Activated CD4-positive, alpha-beta T cell treated with anti-CD3 and anti-CD28 coated beads for 36 hours (primary cell): Measurements from ENCODE around the gene SPIB. TPM values are rescaled to one million over a fixed set of nuclear protein-coding genes. Genes with fewer than 3 reads are reported as not detected.

Experiments
- ATAC-seq: fragments of 200-7000 bp; cut with Tn5 transposase; one replicate; pipeline ENCODE4 v1.10.0; 2021; ENCODE audit warnings: mild to moderate bottlenecking, moderate library complexity
- CTCF ChIA-PET: fragments of 350-600 bp; sonication (Branson Sonifier 250); formaldehyde crosslinking; loops from one replicate; lab custom pipeline; 2021; ENCODE audit warnings: antibody characterized with exemption; lab: Charles Lee
- POLR2A ChIA-PET: fragments of 350-600 bp; sonication (Branson Sonifier 250); formaldehyde crosslinking; loops from one replicate; lab custom pipeline; 2021; ENCODE audit warnings: antibody characterized with exemption, inconsistent platforms; lab: Charles Lee
- DNase-seq: peaks from one replicate; pipeline ENCODE4 v3.0.0-alpha.2; 2020
- H3K27ac Mint-ChIP-seq: one replicate; pipeline ENCODE4 v1.8.0; 2021; ENCODE audit warnings: mixed read lengths
- H3K27me3 Mint-ChIP-seq: one replicate; pipeline ENCODE4 v1.8.0; 2021; ENCODE audit warnings: mixed read lengths
- H3K36me3 Mint-ChIP-seq: one replicate; pipeline ENCODE4 v1.8.0; 2021; ENCODE audit warnings: low read depth, mixed read lengths
- H3K4me1 Mint-ChIP-seq: one replicate; pipeline ENCODE4 v1.8.0; 2021; ENCODE audit warnings: mixed read lengths
- H3K4me3 Mint-ChIP-seq: one replicate; pipeline ENCODE4 v1.8.0; 2021; ENCODE audit warnings: mild to moderate bottlenecking, moderate library complexity, mixed read lengths
- H3K9me3 Mint-ChIP-seq: one replicate; pipeline ENCODE4 v1.8.0; 2021; ENCODE audit warnings: low read depth, mixed read lengths
- intact Hi-C, 2 experiments: fragments of 100-400 bp; cut with DNase I in 1 of 2; cut with micrococcal nuclease in 1 of 2; formaldehyde crosslinking; loops; one replicate each; pipeline versions ENCODE4 v1.14.2 to v1.15.1; 2022 to 2024; cut with DNase I, micrococcal nuclease
- total RNA-seq, 2 experiments: library from RNA; stranded (reverse); gene quantifications; one replicate each; pipeline ENCODE4 v1.2.3, GENCODE V29; 2021

SPIB gene
- total RNA-seq, 2 experiments from 2014 or later = 0.33 to 0.50 TPM

DNA sequence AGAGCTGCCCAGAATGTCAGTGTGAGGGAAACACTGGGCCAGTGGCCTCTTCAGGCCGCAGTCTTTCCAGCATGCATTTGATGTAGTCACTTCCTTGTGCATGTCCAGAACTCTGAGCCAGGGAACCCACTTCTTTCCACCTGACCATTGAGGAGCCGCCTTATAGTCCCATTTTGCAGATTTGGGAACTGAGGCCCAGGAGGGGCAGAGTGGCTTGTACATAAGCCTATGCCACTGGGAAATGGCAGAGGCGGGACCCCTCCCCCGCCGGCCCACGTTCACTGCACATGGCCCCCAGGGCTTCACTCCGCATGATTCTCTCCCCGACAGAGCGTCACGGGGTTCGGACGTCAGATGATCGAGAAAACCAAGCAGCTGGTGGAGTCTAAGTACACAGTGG, 5.6 kb upstream of the SPIB start:
- H3K4me3 Mint-ChIP-seq = no peak overlapping the region
- CTCF ChIA-PET = no interaction called here
- no peak for ATAC-seq
- H3K9me3 Mint-ChIP-seq = no peaks in the 10 kb centered on the region
- no peaks in the 10 kb centered on the region for H3K27me3 Mint-ChIP-seq
- POLR2A ChIA-PET = no interaction called here
- DNase-seq = no peak
- peaks cover 40% of the 10 kb centered on the region for H3K36me3 Mint-ChIP-seq
- H3K27ac Mint-ChIP-seq = no peak overlapping the region
- intact Hi-C loops = no loop called here
- H3K4me1 Mint-ChIP-seq = no peaks in the 10 kb centered on the region

GRCh38 chr19:50413531-50413930, 5.2 kb upstream of the SPIB start:
- no peaks in the 10 kb centered on the region for H3K27me3 Mint-ChIP-seq
- H3K36me3 Mint-ChIP-seq = peaks cover 43% of the 10 kb centered on the region
- intact Hi-C loops = no loop called here
- ATAC-seq (no peak), DNase-seq (no peak)
- H3K4me3 Mint-ChIP-seq = no peak overlapping the region
- ChIA-PET CTCF (interaction anchor here (0.6 kb wide), 2 partner anchors 40 to 51 kb away, joined by 3 to 4 read pairs; no protein-coding TSS in a partner anchor), POLR2A (interaction anchor here (0.6 kb wide), 1 partner anchor 75 kb away, joined by 3 read pairs; no protein-coding TSS in a partner anchor)
- H3K27ac Mint-ChIP-seq = no peak overlapping the region
- no peaks in the 10 kb centered on the region for H3K9me3 Mint-ChIP-seq
- H3K4me1 Mint-ChIP-seq = no peaks in the 10 kb centered on the region

DNA sequence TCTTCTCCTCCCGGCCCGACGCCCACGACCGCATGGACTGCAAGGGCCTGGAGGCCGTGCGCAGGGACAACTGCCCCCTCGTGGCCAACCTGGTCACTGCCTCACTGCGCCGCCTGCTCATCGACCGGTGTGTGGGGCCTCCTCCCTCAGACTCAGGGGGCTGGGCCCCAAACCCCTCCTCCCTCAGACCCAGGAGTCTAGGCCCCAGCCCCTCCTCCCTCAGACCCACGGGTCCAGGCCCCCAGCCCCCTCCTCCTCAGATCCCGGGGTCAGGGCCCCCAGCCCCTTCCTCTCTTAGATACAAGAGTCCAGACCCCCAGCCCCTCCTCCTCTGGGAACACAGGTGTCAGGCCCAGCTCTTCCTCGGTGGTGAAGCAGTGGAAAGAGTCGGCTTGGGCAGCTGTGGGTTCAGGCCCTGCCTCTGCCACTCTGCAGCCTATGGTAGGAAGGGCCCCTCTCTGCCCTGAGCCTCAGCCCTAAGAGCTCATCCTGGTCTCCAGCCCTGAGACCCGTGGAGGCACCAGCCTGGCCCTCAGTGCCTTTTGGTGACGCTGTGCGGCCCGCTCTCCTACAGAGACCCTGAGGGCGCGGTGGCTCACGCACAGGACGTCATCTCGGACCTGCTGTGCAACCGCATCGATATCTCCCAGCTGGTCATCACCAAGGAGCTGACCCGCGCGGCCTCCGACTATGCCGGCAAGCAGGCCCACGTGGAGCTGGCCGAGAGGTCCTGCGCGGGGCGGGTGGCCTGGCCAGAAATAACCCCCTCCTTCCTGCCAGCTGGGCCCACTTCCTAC, 3.7 kb upstream of the SPIB start:
- ChIA-PET POLR2A (no interaction called here), CTCF (interaction anchor here (0.6 to 1.3 kb wide), 6 partner anchors 12 to 131 kb away, joined by 3 to 11 read pairs (median 4); partner anchors contain the start of gene POLD1)
- Mint-ChIP-seq H3K27me3 (peaks cover 8% of the 10 kb centered on the region), H3K27ac (no peak overlapping the region), H3K9me3 (no peaks in the 10 kb centered on the region), H3K36me3 (peaks cover 38% of the 10 kb centered on the region), H3K4me3 (no peak overlapping the region), H3K4me1 (peaks cover 9% of the 10 kb centered on the region)
- ATAC-seq = peak; percentile 83
- peak; percentile 87 for DNase-seq
- intact Hi-C loops = loop anchor here (1.0 to 2.0 kb wide), 3 partner anchors 46 to 58 kb away; no protein-coding TSS in a partner anchor

DNA sequence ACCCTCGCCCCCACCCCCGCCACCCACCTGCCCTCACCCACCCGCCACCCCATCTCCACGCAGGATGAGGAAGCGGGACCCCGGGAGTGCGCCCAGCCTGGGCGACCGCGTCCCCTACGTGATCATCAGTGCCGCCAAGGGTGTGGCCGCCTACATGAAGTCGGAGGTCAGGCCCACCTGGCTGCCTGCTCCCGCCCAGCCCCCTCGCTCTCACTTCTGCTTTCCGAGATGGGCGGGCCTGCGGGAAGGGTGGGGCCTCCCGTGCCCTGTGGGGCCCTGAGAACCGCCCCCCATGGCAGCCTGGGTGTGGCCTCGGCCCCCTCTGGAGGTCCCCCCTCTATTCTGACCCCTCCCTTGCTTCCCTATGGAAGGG, 3.1 kb upstream of the SPIB start:
- POLR2A ChIA-PET = no interaction called here
- H3K27me3 Mint-ChIP-seq = peaks cover 13% of the 10 kb centered on the region
- intact Hi-C loops = loop anchor here in 1 of 2 experiments (2.0 kb wide), 1 partner anchor 47 kb away; no protein-coding TSS in a partner anchor
- H3K4me1 Mint-ChIP-seq = peaks cover 12% of the 10 kb centered on the region
- CTCF ChIA-PET = interaction anchor here (0.6 to 1.3 kb wide), 5 partner anchors 30 to 130 kb away, joined by 3 to 11 read pairs (median 4); partner anchors contain the start of gene POLD1
- no peaks in the 10 kb centered on the region for H3K9me3 Mint-ChIP-seq
- DNase-seq = no peak
- ATAC-seq = no peak
- no peak overlapping the region for H3K4me3 Mint-ChIP-seq
- H3K36me3 Mint-ChIP-seq = peaks cover 32% of the 10 kb centered on the region
- H3K27ac Mint-ChIP-seq = no peak overlapping the region

DNA sequence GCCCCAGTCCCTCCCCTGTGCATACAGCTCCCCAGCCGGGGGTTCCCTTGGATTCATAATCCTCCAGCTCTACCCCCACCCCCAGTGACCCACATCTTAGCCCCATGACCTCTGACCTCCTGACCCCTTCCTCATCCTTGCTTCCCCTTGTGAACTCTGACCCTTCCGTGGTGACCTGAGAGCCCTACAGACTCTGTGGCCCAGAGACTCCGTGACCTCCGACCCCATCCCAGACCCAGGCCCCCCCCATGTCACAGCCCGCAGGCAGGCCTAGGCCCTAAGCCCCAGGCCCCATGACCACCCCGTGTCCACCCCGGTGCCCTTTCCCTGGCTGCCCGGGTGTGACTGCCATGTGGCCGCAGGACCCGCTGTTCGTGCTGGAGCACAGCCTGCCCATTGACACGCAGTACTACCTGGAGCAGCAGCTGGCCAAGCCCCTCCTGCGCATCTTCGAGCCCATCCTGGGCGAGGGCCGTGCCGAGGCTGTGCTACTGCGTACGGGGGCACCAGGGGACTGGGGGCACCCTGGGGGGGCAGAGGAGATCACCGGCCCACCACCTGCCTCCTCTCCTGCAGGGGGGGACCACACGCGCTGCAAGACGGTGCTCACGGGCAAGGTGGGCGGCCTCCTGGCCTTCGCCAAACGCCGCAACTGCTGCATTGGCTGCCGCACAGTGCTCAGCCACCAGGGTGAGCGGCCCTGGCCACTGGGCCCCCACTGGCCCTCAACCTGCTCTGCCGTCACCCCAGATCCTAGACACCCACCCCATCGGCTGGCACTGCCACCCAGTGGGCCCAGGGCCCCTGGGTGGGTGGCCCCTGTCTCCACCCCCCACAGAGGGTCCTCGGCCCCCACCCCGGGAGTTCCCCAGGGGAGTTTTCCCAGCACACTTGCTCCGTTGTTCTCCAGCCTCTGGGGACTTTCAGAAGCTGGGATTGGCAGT, 2.4 kb upstream of the SPIB start:
- ChIA-PET POLR2A (no interaction called here), CTCF (interaction anchor here (0.9 kb wide), 1 partner anchor 29 kb away, joined by 3 read pairs; no protein-coding TSS in a partner anchor)
- intact Hi-C loops = no loop called here
- H3K27ac Mint-ChIP-seq = no peak overlapping the region
- H3K4me1 Mint-ChIP-seq = peaks cover 12% of the 10 kb centered on the region
- no peak for DNase-seq
- H3K9me3 Mint-ChIP-seq = no peaks in the 10 kb centered on the region
- peaks cover 28% of the 10 kb centered on the region for H3K36me3 Mint-ChIP-seq
- H3K27me3 Mint-ChIP-seq = peaks cover 17% of the 10 kb centered on the region
- no peak overlapping the region for H3K4me3 Mint-ChIP-seq
- ATAC-seq = no peak

- H3K9me3 Mint-ChIP-seq = no peaks in the 10 kb centered on the region
- POLR2A ChIA-PET = no interaction called here
- DNase-seq (no peak), ATAC-seq (no peak)
- intact Hi-C loops = no loop called here
- H3K36me3 Mint-ChIP-seq = peaks cover 20% of the 10 kb centered on the region
- CTCF ChIA-PET = interaction anchor here (0.7 kb wide), 1 partner anchor 101 kb away, joined by 3 read pairs; no protein-coding TSS in a partner anchor
- H3K4me1 Mint-ChIP-seq = peaks cover 12% of the 10 kb centered on the region
- no peak overlapping the region for H3K27ac Mint-ChIP-seq
- H3K4me3 Mint-ChIP-seq = no peak overlapping the region
- H3K27me3 Mint-ChIP-seq = peaks cover 19% of the 10 kb centered on the region
Observed at GRCh38 chr19:50417111-50418081, 1.3 kb upstream of the SPIB start.

DNA sequence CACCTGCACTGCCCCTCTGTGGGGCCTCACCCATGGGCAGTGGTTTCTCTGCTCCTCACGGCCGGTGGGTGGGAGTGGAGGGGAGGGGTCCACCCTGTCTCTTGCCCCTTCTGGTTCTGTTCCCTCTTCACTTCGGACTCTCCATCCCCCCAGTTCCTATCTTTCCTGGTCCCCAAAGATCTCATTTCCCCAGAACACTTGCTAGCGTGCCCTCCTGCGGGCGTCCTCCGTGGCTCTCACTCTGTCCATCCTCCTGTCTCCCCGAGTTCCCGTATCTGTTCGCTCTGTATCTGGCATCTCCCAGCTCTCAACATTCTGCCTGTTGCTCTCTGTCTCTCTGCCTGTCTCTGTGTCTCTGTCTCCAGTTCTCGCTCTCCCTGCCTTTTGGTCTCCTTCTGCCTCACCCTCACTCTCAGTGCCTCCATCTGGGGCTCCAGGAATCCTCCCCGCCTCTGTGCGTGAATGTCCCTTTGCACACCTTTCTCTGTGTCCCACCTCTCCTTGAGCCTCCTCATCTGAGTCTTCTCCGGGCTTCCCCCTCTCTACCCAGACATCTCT, 363 bp downstream of the SPIB start:
- intact Hi-C loops = no loop called here
- H3K9me3 Mint-ChIP-seq = no peaks in the 10 kb centered on the region
- POLR2A ChIA-PET = no interaction called here
- H3K27me3 Mint-ChIP-seq = peaks cover 19% of the 10 kb centered on the region
- ATAC-seq (no peak), DNase-seq (no peak)
- peaks cover 12% of the 10 kb centered on the region for H3K4me1 Mint-ChIP-seq
- peaks cover 12% of the 10 kb centered on the region for H3K36me3 Mint-ChIP-seq
- H3K27ac Mint-ChIP-seq = no peak overlapping the region
- no peak overlapping the region for H3K4me3 Mint-ChIP-seq
- CTCF ChIA-PET = interaction anchor here (0.6 to 1.1 kb wide), 3 partner anchors 21 to 743 kb away, joined by 3 read pairs; no protein-coding TSS in a partner anchor

DNA sequence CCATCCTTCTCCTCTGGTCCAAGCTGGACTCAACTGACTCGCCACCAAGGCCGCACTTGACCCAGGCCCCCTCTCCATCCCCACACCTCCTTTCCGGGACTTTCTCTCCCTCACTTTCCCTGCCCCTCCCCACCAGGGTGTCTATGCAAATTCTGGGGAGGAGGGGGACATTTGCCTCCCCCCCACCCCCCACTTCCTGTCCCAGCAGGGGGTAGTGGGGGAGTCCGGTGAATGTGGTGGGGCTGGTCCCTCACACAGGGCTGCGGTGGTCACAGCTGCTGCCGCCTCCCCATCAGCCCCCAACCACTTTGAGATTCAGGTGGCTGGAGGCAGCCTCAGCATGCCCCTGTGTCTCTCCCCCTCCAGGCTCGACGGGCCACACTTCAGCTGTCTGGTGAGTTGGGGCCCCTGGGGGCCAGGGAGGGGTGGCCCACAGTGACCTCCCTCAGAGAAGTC, 870 bp downstream of the SPIB start:
- ATAC-seq (no peak), DNase-seq (no peak)
- intact Hi-C loops = no loop called here
- Mint-ChIP-seq H3K4me3 (no peak overlapping the region), H3K36me3 (peaks cover 8% of the 10 kb centered on the region), H3K27me3 (peaks cover 19% of the 10 kb centered on the region), H3K4me1 (peaks cover 12% of the 10 kb centered on the region), H3K27ac (no peak overlapping the region), H3K9me3 (no peaks in the 10 kb centered on the region)
- CTCF ChIA-PET = interaction anchor here (1.1 kb wide), 1 partner anchor 183 kb away, joined by 3 read pairs; no protein-coding TSS in a partner anchor
- POLR2A ChIA-PET = no interaction called here

DNA sequence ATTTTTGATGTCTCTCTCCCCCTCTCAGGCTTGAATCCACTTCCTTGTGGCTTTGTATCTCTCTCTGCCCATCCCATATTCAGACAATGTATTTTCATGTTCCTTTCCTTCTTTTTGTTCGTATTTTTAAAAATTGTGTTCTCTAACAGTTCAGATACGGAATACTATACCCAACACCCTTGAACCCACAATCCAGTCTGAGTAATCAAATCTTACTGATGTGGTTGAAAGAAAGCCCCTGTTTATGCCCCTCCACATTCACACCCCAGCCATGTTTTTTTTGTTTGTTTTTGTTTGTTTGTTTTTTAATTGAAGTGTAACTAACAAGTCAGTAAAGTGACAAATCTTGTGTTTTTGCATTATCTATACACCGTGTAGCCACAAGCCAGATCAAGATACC, 1.4 kb downstream of the SPIB start:
- H3K4me3 Mint-ChIP-seq = no peak overlapping the region
- peaks cover 12% of the 10 kb centered on the region for H3K4me1 Mint-ChIP-seq
- ATAC-seq (no peak), DNase-seq (no peak)
- CTCF ChIA-PET = no interaction called here
- intact Hi-C loops = no loop called here
- POLR2A ChIA-PET = no interaction called here
- H3K27me3 Mint-ChIP-seq = peaks cover 19% of the 10 kb centered on the region
- H3K9me3 Mint-ChIP-seq = no peaks in the 10 kb centered on the region
- peaks cover 6% of the 10 kb centered on the region for H3K36me3 Mint-ChIP-seq
- no peak overlapping the region for H3K27ac Mint-ChIP-seq

- H3K9me3 Mint-ChIP-seq = no peaks in the 10 kb centered on the region
- H3K36me3 Mint-ChIP-seq = peaks cover 6% of the 10 kb centered on the region
- ATAC-seq (no peak), DNase-seq (no peak)
- peaks cover 12% of the 10 kb centered on the region for H3K4me1 Mint-ChIP-seq
- ChIA-PET POLR2A (interaction anchor here (1.2 kb wide), 1 partner anchor 37 kb away, joined by 4 read pairs; the partner anchor contains the start of gene POLD1), CTCF (interaction anchor here (0.6 to 1.0 kb wide), 2 partner anchors 34 to 304 kb away, joined by 3 read pairs; no protein-coding TSS in a partner anchor)
- intact Hi-C loops = no loop called here
- no peak overlapping the region for H3K27ac Mint-ChIP-seq
- no peak overlapping the region for H3K4me3 Mint-ChIP-seq
- H3K27me3 Mint-ChIP-seq = peaks cover 19% of the 10 kb centered on the region
Observed at GRCh38 chr19:50420808-50421207, 2.1 kb downstream of the SPIB start.
